ENCODE data around the gene HEPH.
"Not testable (repeated sequence)": the region's sequence is repeated elsewhere in the genome, so short reads cannot be mapped to it uniquely, and the experiment has no call there.

The HEPH gene

GRCh38 chrX:66163849-66164411, at the start of gene HEPH:
Gene HEPH, plus strand, starts transcription at chrX:66164247. Its CDS starts 6,324 bp downstream, at chrX:66170571.
- DNase-seq (ENCODE audit: low read depth in 3 of 3, low spot score in 1 of 3): no peak

GRCh38 chrX:66118722-66119121, 45.3 kb upstream of the HEPH start:
- not testable (repeated sequence) for DNase-seq (ENCODE audit: low read depth in 3 of 3, low spot score in 1 of 3)

GRCh38 chrX:66121354-66121753, 42.7 kb upstream of the HEPH start:
- DNase-seq (ENCODE audit: low read depth in 3 of 3, low spot score in 1 of 3): not testable (repeated sequence)

GRCh38 chrX:66126662-66127061, 37.4 kb upstream of the HEPH start:
- DNase-seq (ENCODE audit: low read depth in 3 of 3, low spot score in 1 of 3): no peak

GRCh38 chrX:66130469-66130868, 33.6 kb upstream of the HEPH start:
- DNase-seq (ENCODE audit: low read depth in 3 of 3, low spot score in 1 of 3): no peak

GRCh38 chrX:66135284-66135683, 28.8 kb upstream of the HEPH start:
- DNase-seq (ENCODE audit: low read depth in 3 of 3, low spot score in 1 of 3): not testable (repeated sequence)

- no peak for DNase-seq (ENCODE audit: low read depth in 3 of 3, low spot score in 1 of 3)
Measured at GRCh38 chrX:66142351-66142750, 21.7 kb upstream of the HEPH start.

- DNase-seq (ENCODE audit: low read depth in 3 of 3, low spot score in 1 of 3): no peak
Measured at GRCh38 chrX:66144258-66144657, 19.8 kb upstream of the HEPH start.

GRCh38 chrX:66149519-66149918, 14.5 kb upstream of the HEPH start:
- no peak for DNase-seq (ENCODE audit: low read depth in 3 of 3, low spot score in 1 of 3)

GRCh38 chrX:66150163-66150562, 13.9 kb upstream of the HEPH start:
- no peak for DNase-seq (ENCODE audit: low read depth in 3 of 3, low spot score in 1 of 3)

- DNase-seq (ENCODE audit: low read depth in 3 of 3, low spot score in 1 of 3): no peak
Measured at GRCh38 chrX:66162331-66162822, 1.7 kb upstream of the HEPH start.

- no peak for DNase-seq (ENCODE audit: low read depth in 3 of 3, low spot score in 1 of 3)
Measured at GRCh38 chrX:66163447-66163846, 600 bp upstream of the HEPH start.

- DNase-seq (ENCODE audit: low read depth in 3 of 3, low spot score in 1 of 3): no peak
Measured at GRCh38 chrX:66164470-66164869, 423 bp downstream of the HEPH start.

- no peak for DNase-seq (ENCODE audit: low read depth in 3 of 3, low spot score in 1 of 3)
Measured at GRCh38 chrX:66164931-66165330, 884 bp downstream of the HEPH start.

GRCh38 chrX:66166671-66167070, 2.6 kb downstream of the HEPH start:
- no peak for DNase-seq (ENCODE audit: low read depth in 3 of 3, low spot score in 1 of 3)

- no peak for DNase-seq (ENCODE audit: low read depth in 3 of 3, low spot score in 1 of 3)
Measured at GRCh38 chrX:66167431-66167830, 3.4 kb downstream of the HEPH start.

GRCh38 chrX:66176134-66176533, 12.1 kb downstream of the HEPH start:
- DNase-seq (ENCODE audit: low read depth in 3 of 3, low spot score in 1 of 3): no peak

GRCh38 chrX:66191563-66191962, 27.5 kb downstream of the HEPH start:
- DNase-seq (ENCODE audit: low read depth in 3 of 3, low spot score in 1 of 3): no peak

GRCh38 chrX:66193821-66194220, 29.8 kb downstream of the HEPH start:
- DNase-seq (ENCODE audit: low read depth in 3 of 3, low spot score in 1 of 3): no peak

- DNase-seq (ENCODE audit: low read depth in 3 of 3, low spot score in 1 of 3): no peak
Measured at GRCh38 chrX:66200050-66200664, 36.1 kb downstream of the HEPH start.

GRCh38 chrX:66200855-66201795, 37.1 kb downstream of the HEPH start:
- DNase-seq (ENCODE audit: low read depth in 3 of 3, low spot score in 1 of 3): no peak

- DNase-seq (ENCODE audit: low read depth in 3 of 3, low spot score in 1 of 3): no peak
Measured at GRCh38 chrX:66203114-66203513, 39.1 kb downstream of the HEPH start.

Measured in stimulated activated CD4-positive, alpha-beta T cell treated with anti-CD3 and anti-CD28 coated beads, TNF-alpha, amount 100 ng/mL, for 1 hour (primary cell).